Renal cortex interstitium (tissue), 11 donors: ENCODE data around the gene TMEM203. TPM values are rescaled to one million over a fixed set of nuclear protein-coding genes. Genes with fewer than 3 reads are reported as not detected.

ENCODE experiments used
- DNase-seq, 11 donors: peaks; one replicate each; pipeline ENCODE4 v3.0.0-alpha.2; 2013; ENCODE audit warnings: low read depth in 9 of 11, low spot score in 4 of 11; ENCODE audit errors: extremely low read depth in 1 of 11
- polyA plus RNA-seq, 3 donors: library from polyadenylated mRNA; unstranded; fragments of 120-200 nt; gene quantifications; one replicate each; pipeline ENCODE4 v1.2.1, GENCODE V29; 2013; ENCODE audit not compliant: insufficient read length in 3 of 3

Gene TMEM203
- polyA plus RNA-seq, 3 donors, result 40.2 to 46.4 (median 42.7) TPM

DNA sequence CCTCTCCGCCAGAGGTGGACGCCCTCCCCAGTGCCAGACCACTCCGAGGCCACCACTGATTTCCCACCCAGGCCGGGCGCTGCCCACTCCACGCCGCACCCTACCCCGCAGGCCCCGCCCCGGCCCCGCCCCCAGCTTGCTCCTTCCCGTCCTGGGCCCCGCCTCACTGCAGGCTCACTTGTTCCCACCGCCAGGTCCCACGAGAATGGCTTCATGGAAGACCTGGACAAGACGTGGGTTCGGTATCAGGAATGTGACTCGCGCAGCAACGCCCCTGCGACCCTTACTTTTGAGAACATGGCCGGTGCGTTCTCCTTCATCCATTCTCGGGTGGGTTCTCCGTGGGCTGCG is 42.1 kb downstream of the TMEM203 start:
- no peak for DNase-seq

- DNase-seq, result no peak
Measured at GRCh38 chr9:137162505-137163364, 42.7 kb downstream of the TMEM203 start.

DNA sequence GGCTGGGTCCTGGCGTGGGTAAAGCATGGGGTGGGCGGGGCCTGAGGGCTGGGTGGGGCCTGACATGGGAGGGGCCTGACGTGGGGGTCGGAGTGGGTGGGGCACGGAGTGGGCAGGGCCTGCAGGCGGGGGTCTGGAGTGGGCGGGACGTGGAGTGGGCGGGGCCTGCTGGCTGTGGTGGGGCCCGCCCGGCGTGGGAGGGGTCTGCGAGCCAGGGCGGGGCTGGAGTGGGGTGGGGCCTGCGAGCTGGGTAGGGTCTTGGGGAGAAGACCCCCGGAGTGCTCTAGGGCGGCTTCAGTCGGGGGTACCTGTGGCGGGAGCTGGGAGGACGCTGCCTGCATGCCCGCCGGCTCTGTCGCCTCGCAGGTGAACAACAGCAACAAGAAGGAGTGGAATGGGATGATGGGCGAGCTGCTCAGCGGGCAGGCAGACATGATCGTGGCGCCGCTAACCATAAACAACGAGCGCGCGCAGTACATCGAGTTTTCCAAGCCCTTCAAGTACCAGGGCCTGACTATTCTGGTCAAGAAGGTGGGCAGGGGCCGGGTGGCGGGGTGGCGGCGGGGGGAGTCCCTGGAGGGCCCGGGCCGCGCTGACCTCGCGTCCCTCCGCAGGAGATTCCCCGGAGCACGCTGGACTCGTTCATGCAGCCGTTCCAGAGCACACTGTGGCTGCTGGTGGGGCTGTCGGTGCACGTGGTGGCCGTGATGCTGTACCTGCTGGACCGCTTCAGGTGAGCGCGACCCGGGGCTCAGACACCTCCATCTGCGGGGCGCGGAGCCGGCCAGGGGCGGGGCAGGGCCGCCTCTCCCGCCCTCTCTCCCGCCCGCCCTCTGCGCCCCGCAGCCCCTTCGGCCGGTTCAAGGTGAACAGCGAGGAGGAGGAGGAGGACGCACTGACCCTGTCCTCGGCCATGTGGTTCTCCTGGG is 43.6 kb downstream of the TMEM203 start:
- DNase-seq, result no peak

DNA sequence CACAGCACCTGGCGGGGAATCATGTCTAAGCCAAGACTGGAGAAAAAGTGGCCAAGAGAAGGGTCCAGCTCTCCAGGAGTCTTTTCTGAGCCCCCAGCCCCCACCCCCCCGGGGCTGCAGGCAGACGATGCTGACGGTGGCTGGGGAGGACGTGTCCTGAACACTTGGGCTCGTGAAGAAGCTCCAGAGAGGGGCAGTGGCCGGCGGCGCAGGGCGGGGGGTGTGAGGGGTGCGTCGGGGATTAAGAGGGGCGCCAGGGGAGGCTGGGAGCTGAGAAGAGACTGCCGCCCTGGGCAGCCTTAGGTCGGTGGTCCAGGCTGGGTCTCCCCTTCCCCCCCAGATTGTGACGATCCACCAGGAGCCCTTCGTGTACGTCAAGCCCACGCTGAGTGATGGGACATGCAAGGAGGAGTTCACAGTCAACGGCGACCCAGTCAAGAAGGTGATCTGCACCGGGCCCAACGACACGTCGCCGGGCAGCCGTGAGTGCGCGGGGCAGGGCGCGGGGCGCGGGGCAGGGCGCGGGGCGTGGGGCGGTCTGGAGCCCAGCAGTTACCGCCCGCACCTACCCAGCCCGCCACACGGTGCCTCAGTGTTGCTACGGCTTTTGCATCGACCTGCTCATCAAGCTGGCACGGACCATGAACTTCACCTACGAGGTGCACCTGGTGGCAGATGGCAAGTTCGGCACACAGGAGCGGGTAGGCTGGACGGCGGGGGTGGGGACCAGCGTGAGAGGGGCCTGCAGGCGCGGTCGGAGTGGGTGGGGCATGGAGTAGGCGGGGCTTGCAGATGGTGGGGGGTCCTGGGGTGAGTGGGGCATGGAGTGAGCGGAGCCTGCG is 44.5 kb downstream of the TMEM203 start:
- DNase-seq, result no peak

DNA sequence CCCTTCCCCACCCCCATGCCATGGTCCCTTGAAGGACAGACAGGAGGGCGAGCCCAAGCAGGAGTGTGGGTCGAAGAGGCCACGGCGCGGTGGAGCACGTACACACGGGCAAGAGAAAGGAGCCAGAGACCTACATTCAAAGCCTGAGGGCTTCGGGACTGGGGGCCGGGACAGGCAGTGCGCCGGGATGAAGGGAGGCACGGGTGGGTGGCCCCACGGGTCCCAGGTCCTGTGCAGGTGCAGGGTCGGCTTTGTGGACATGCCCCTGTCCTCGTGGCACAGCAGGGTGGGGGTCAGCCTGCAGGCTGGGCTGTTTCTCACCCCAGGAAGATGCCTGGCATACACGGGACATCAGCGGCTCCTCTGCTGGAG is 45.4 kb downstream of the TMEM203 start:
- no peak for DNase-seq

DNA sequence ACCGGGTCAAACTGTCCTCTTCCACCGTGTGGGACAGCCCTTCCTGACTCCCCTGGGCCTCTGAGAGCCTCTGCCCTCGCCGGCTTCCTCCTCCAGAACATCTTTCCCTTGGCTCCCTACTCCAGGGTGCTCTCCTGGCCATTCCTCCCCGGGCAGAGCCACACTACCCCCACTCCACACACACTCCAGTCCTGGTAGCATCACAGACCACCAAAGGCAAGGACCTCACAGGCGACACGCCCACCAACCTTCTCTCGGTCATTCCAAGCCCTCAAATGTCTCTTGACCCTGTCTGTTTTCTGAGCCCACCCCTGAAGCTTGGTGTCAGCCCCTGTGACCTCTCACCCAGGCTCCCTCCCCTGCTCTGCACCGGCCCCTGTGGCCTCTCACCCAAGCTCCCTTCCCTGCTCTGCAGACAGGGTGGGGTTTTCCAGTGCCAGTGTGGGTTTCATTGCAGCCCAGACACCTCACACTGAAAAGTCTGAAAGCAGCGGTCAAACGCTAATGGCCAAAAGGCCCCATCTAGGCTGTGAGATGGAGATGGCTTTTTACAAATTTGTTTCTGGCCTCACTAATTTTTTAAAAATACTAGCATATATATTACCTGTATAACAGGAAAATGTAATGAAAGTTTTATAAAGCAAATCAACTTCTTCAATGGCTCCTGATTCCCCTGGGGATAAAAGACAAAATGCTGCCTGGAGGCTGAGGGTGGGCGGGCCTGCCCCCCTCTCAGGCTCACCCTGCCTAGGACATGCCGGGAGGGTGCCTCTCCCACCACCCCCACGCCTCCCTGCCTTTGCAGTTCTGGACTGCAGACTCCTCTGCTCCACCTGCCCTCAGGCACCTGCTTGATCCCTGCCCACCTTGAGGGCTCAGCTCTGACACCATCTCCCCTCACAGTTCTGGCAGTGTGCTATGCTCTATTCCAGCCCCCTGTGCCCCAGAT is 46.1 kb downstream of the TMEM203 start:
- no peak for DNase-seq

DNA sequence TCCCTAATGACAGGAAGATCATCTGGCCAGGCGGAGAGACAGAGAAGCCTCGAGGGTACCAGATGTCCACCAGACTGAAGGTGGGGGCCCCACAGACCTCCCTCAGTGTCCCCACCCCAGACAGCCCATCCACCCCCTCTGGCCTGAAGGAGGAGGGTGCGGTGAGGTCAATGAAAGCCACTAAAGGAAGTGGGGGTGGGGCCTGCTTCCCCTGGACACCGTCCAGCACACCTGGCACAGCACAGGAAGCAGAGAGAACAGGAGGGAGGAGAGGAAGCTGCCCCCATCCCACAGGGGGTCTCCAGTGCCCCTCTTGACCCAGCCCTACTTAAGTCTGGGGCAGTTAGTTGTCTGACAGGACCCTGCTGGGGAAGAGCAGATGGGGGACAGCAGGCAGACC is 46.8 kb downstream of the TMEM203 start:
- DNase-seq, result no peak

GRCh38 chr9:137157618-137158415 is 47.6 kb downstream of the TMEM203 start:
- DNase-seq, result no peak

DNA sequence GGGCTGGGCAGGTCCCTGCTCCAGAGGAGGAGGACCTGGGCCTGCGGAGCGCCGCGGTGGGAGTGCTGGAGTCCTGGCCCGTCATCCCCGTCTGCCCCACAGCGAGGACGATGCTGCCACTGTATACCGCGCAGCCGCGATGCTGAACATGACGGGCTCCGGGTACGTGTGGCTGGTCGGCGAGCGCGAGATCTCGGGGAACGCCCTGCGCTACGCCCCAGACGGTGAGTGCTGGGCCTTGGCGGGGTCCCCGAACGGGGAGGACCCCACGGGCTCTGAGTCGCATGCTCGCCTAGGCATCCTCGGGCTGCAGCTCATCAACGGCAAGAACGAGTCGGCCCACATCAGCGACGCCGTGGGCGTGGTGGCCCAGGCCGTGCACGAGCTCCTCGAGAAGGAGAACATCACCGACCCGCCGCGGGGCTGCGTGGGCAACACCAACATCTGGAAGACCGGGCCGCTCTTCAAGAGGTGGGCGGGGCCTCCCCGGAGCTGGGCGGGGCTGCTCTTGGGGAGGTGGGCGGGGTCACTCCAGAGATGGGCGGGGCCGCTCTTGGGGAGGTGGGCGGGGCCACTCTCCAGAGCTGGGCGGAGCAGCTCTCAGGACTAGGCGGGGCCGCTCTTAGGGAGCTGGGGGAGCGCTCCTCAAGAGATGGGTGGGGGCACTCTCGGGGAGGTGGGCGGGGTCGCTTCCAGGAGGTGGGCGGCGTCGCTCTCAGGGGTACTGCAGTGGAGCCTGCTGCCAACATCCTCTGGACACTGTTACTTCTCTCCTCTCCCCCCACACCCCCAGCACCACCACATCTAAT is 48.7 kb downstream of the TMEM203 start:
- DNase-seq, result no peak

Other genes with a start within 250 kb of the TMEM203 start
- gene PTGDS, start 228.1 kb downstream of the TMEM203 start, polyA plus RNA-seq, result 100 to 1,000 TPM in 1 of 3 donors, 10 to 100 TPM in 2; 42.1 to 113 (median 66.3) TPM
- gene LCNL1, start 222.7 kb downstream of the TMEM203 start, polyA plus RNA-seq, result under 1 TPM; 0.14 to 0.40 (median 0.39) TPM
- gene PAXX, start 213.2 kb downstream of the TMEM203 start, polyA plus RNA-seq, result 10 to 100 TPM; 23.7 to 40.2 (median 39.3) TPM
- under 1 TPM; 0.37 to 0.75 (median 0.39) TPM for gene CLIC3, start 209.1 kb downstream of the TMEM203 start, polyA plus RNA-seq
- 10 to 100 TPM; 43.4 to 66.6 (median 61.6) TPM for gene ABCA2, start 177.4 kb downstream of the TMEM203 start, polyA plus RNA-seq
- under 1 TPM; 0.07 to 0.15 (median 0.12) TPM for gene FUT7, start 173.6 kb downstream of the TMEM203 start, polyA plus RNA-seq
- 10 to 100 TPM; 12.9 to 38.4 (median 31.5) TPM for gene NPDC1, start 159.5 kb downstream of the TMEM203 start, polyA plus RNA-seq
- gene ENTPD2, start 151.6 kb downstream of the TMEM203 start, polyA plus RNA-seq, result 1 to 10 TPM; 4.3 to 5.3 (median 4.7) TPM
- 1 to 10 TPM; 6.6 to 9.2 (median 6.8) TPM for gene SAPCD2, start 135.1 kb downstream of the TMEM203 start, polyA plus RNA-seq
- 1 to 10 TPM; 4.9 to 9.2 (median 5.7) TPM for gene UAP1L1, start 128.1 kb downstream of the TMEM203 start, polyA plus RNA-seq
- gene MAN1B1, start 118.7 kb downstream of the TMEM203 start, polyA plus RNA-seq, result 10 to 100 TPM; 46.1 to 62.1 (median 55.3) TPM
- 10 to 100 TPM; 15.2 to 30.6 (median 24.7) TPM for gene DPP7, start 90.9 kb downstream of the TMEM203 start, polyA plus RNA-seq
- under 1 TPM in 1 of 3 donors, not detected in 2; 0.34 TPM for gene GRIN1, start 66.5 kb downstream of the TMEM203 start, polyA plus RNA-seq
- under 1 TPM in 1 of 3 donors, not detected in 2; 0.14 TPM for gene LRRC26, start 35.6 kb downstream of the TMEM203 start, polyA plus RNA-seq
- gene TMEM210, start 33.6 kb downstream of the TMEM203 start, polyA plus RNA-seq, result not detected
- gene ANAPC2, start 17.1 kb downstream of the TMEM203 start, polyA plus RNA-seq, result 10 to 100 TPM; 35.5 to 56.7 (median 49.2) TPM
- 10 to 100 TPM; 36.9 to 62.9 (median 49.8) TPM for gene SSNA1, start 17.0 kb downstream of the TMEM203 start, polyA plus RNA-seq
- 10 to 100 TPM; 14.8 to 17.3 (median 16.4) TPM for gene TPRN, start 4.9 kb downstream of the TMEM203 start, polyA plus RNA-seq
- gene NDOR1, start 52 bp upstream of the TMEM203 start, polyA plus RNA-seq, result 10 to 100 TPM in 2 of 3 donors, 1 to 10 TPM in 1; 8.2 to 15.1 (median 14.2) TPM
- gene RNF208, start 16.6 kb upstream of the TMEM203 start, polyA plus RNA-seq, result 10 to 100 TPM in 2 of 3 donors, 1 to 10 TPM in 1; 6.0 to 13.3 (median 13.2) TPM
- 10 to 100 TPM in 2 of 3 donors, 1 to 10 TPM in 1; 8.5 to 13.9 (median 12.8) TPM for gene CYSRT1, start 19.5 kb upstream of the TMEM203 start, polyA plus RNA-seq
- 10 to 100 TPM in 2 of 3 donors, 1 to 10 TPM in 1; 7.9 to 15.2 (median 12.0) TPM for gene RNF224, start 21.9 kb upstream of the TMEM203 start, polyA plus RNA-seq
- 10 to 100 TPM in 2 of 3 donors, 1 to 10 TPM in 1; 5.0 to 13.8 (median 11.6) TPM for gene SLC34A3, start 25.3 kb upstream of the TMEM203 start, polyA plus RNA-seq
- gene TUBB4B, start 35.6 kb upstream of the TMEM203 start, polyA plus RNA-seq, result 100 to 1,000 TPM; 331 to 492 (median 358) TPM
- 1 to 10 TPM; 2.2 to 4.2 (median 2.6) TPM for gene STPG3, start 45.6 kb upstream of the TMEM203 start, polyA plus RNA-seq
- 10 to 100 TPM; 49.8 to 62.2 (median 55.2) TPM for gene NELFB, start 49.7 kb upstream of the TMEM203 start, polyA plus RNA-seq
- gene TOR4A, start 72.1 kb upstream of the TMEM203 start, polyA plus RNA-seq, result 1 to 10 TPM; 4.4 to 8.9 (median 6.3) TPM
- 1 to 10 TPM; 6.8 to 9.0 (median 7.7) TPM for gene NRARP, start 96.6 kb upstream of the TMEM203 start, polyA plus RNA-seq
- gene EXD3, start 217.5 kb upstream of the TMEM203 start, polyA plus RNA-seq, result 10 to 100 TPM; 12.0 to 35.4 (median 16.6) TPM
- gene NOXA1, start 217.7 kb upstream of the TMEM203 start, polyA plus RNA-seq, result 10 to 100 TPM in 1 of 3 donors, 1 to 10 TPM in 2; 4.8 to 15.9 (median 6.0) TPM
- under 1 TPM; 0.14 to 0.68 (median 0.63) TPM for gene ENTPD8, start 235.7 kb upstream of the TMEM203 start, polyA plus RNA-seq